ENCODE results near the gene POU1F1. TPM values are rescaled to one million over a fixed set of nuclear protein-coding genes. Genes with fewer than 3 reads are reported as not detected.

POU1F1 gene
- polyA plus RNA-seq, 1 donor (not counting 4 experiments of a cell fraction or from before 2014, with no cell fraction given) = not detected

DNA sequence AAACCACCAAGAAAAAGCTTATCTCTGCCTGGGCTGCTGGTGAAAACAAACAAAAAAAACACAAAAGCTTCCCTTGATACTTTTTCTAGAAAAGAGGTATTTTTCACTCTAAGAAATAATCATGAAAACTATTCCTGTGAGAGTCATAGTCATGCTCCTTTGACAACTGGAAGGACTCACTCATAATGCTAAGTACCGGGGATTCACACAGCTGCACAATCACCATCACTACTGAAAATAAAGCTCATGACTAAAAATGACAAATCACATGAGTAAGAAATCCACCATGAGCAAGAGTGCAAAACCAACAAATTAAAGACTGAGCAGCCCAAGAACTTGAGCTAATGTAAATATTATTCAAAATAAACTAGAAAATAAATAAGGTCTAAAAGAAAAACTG is 10.6 kb upstream of the POU1F1 start:
- TF ChIP-seq, protein P1, sequence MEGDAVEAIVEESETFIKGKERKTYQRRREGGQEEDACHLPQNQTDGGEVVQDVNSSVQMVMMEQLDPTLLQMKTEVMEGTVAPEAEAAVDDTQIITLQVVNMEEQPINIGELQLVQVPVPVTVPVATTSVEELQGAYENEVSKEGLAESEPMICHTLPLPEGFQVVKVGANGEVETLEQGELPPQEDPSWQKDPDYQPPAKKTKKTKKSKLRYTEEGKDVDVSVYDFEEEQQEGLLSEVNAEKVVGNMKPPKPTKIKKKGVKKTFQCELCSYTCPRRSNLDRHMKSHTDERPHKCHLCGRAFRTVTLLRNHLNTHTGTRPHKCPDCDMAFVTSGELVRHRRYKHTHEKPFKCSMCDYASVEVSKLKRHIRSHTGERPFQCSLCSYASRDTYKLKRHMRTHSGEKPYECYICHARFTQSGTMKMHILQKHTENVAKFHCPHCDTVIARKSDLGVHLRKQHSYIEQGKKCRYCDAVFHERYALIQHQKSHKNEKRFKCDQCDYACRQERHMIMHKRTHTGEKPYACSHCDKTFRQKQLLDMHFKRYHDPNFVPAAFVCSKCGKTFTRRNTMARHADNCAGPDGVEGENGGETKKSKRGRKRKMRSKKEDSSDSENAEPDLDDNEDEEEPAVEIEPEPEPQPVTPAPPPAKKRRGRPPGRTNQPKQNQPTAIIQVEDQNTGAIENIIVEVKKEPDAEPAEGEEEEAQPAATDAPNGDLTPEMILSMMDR (optimal IDR thresholded peaks at IDR 0.05 in 1 of 3, IDR thresholded peaks at IDR 0.05 in 1 of 3, conservative IDR thresholded peaks at IDR 0.05 in 1 of 3; ENCODE audit: extremely low read depth in 1 of 3, insufficient read depth in 2 of 3, low read length in 3 of 3) = no peak
- no peak for TF ChIP-seq EZH2 (IDR thresholded peaks at IDR 0.05; ENCODE audit: low read length)

DNA sequence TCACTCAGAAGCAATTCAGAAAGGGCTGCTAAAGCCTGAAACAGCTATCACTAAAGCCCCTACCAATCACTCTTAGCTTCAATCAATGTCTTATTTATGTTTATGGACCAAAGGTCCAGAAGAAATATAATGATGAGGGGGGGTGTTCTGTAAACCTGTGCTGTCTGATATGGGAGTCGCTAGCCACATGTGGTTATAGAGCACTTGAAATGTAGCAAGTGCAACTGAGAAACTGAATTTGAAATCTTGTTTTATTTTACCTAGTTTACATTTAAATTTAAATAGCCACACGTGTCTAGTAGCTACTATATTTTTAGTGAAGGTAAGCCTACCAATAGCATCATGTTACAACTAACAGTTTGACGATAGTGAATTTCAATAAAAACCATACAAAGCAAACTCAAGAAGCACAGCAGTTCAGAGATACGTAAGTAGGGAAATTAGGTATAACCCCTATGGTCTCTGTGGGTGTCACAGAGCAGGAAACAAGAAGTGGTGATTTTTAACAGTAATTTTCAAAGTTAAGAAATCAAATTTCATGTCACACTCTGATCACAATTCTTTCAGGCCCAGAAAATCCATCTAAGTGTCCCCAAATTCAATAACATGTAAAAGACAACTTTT is 3.6 kb downstream of the POU1F1 start:
- H2AFZ ChIP-seq (ENCODE audit: control insufficient read depth, low read length) = no peak overlapping the region
- H3K4me3 ChIP-seq (ENCODE audit: control insufficient read depth in 2 of 3, extremely low read depth in 1 of 3, insufficient read depth in 2 of 3, low read depth in 1 of 3, low read length in 3 of 3) = no peak overlapping the region
- no peaks in the 10 kb centered on the region for H4K20me1 ChIP-seq (ENCODE audit: control insufficient read depth, extremely low read depth, insufficient read depth, low read length)
- DNase-seq (ENCODE audit: low read depth, low spot score) (no peak), FAIRE-seq (no peak)
- no peaks in the 10 kb centered on the region for H3K9me3 ChIP-seq (ENCODE audit: control insufficient read depth, low read depth, low read length)
- H3K27ac ChIP-seq (ENCODE audit: control insufficient read depth, insufficient read depth, low read length) = no peak overlapping the region
- no peaks in the 10 kb centered on the region for H3K36me3 ChIP-seq (ENCODE audit: control insufficient read depth in 2 of 2, extremely low read depth in 1 of 2, insufficient read depth in 2 of 2, low read length in 2 of 2)
- H3K9ac ChIP-seq (ENCODE audit: control insufficient read depth, extremely low read depth, insufficient read depth, low read length) = no peak overlapping the region
- H3K4me2 ChIP-seq (ENCODE audit: control insufficient read depth, extremely low read depth, insufficient read depth, low read depth, low read length) = no peak overlapping the region
- H3K27me3 ChIP-seq (ENCODE audit: control insufficient read depth, extremely low read depth, insufficient read depth, low read length) = no peaks in the 10 kb centered on the region
- TF ChIP-seq, protein P1 (optimal IDR thresholded peaks at IDR 0.05 in 1 of 3, IDR thresholded peaks at IDR 0.05 in 1 of 3, conservative IDR thresholded peaks at IDR 0.05 in 1 of 3; ENCODE audit: extremely low read depth in 1 of 3, insufficient read depth in 2 of 3, low read length in 3 of 3) = no peak
- TF ChIP-seq EZH2 (IDR thresholded peaks at IDR 0.05; ENCODE audit: low read length) = no peak
- no peaks in the 10 kb centered on the region for H3K4me1 ChIP-seq (ENCODE audit: control insufficient read depth, extremely low read depth, insufficient read depth, low read length)
- no peaks in the 10 kb centered on the region for H3K79me2 ChIP-seq (ENCODE audit: control insufficient read depth, insufficient read depth, low read length)
- dilution Hi-C loops (cut with MboI; ENCODE audit: extremely low pct_ligation_motif_present, low sequenced_read_pairs) = no loop called here
- H3K9me1 ChIP-seq (ENCODE audit: control insufficient read depth, extremely low read depth, insufficient read depth, low read length) = no peaks in the 10 kb centered on the region

More for the DNA sequence above, 10.6 kb upstream of the POU1F1 start:
- H2AFZ ChIP-seq (ENCODE audit: control insufficient read depth, low read length) = no peak overlapping the region
- H3K9me1 ChIP-seq (ENCODE audit: control insufficient read depth, extremely low read depth, insufficient read depth, low read length) = no peaks in the 10 kb centered on the region
- H4K20me1 ChIP-seq (ENCODE audit: control insufficient read depth, extremely low read depth, insufficient read depth, low read length) = no peaks in the 10 kb centered on the region
- H3K9me3 ChIP-seq (ENCODE audit: control insufficient read depth, low read depth, low read length) = no peaks in the 10 kb centered on the region
- H3K4me1 ChIP-seq (ENCODE audit: control insufficient read depth, extremely low read depth, insufficient read depth, low read length) = no peaks in the 10 kb centered on the region
- no peaks in the 10 kb centered on the region for H3K36me3 ChIP-seq (ENCODE audit: control insufficient read depth in 2 of 2, extremely low read depth in 1 of 2, insufficient read depth in 2 of 2, low read length in 2 of 2)
- H3K27ac ChIP-seq (ENCODE audit: control insufficient read depth, insufficient read depth, low read length) = no peak overlapping the region
- no peaks in the 10 kb centered on the region for H3K27me3 ChIP-seq (ENCODE audit: control insufficient read depth, extremely low read depth, insufficient read depth, low read length)
- DNase-seq (ENCODE audit: low read depth, low spot score) = no peak
- H3K4me3 ChIP-seq (ENCODE audit: control insufficient read depth in 2 of 3, extremely low read depth in 1 of 3, insufficient read depth in 2 of 3, low read depth in 1 of 3, low read length in 3 of 3) = no peak overlapping the region
- no peak overlapping the region for H3K9ac ChIP-seq (ENCODE audit: control insufficient read depth, extremely low read depth, insufficient read depth, low read length)
- H3K4me2 ChIP-seq (ENCODE audit: control insufficient read depth, extremely low read depth, insufficient read depth, low read depth, low read length) = no peak overlapping the region
- dilution Hi-C loops (cut with MboI; ENCODE audit: extremely low pct_ligation_motif_present, low sequenced_read_pairs) = no loop called here
- H3K79me2 ChIP-seq (ENCODE audit: control insufficient read depth, insufficient read depth, low read length) = no peaks in the 10 kb centered on the region
- FAIRE-seq = no peak

All from keratinocyte (primary cell).